Progenitor cell of endocrine pancreas (in vitro differentiated cells): ENCODE measurements around the gene C20orf204. TPM values are rescaled to one million over a fixed set of nuclear protein-coding genes. Genes with fewer than 3 reads are reported as not detected.

Source experiments
- DNase-seq: peaks from one replicate; pipeline ENCODE4 v3.0.0; 2021; ENCODE audit warnings: low spot score; ENCODE audit not compliant: unreplicated experiment
- H3K27ac Mint-ChIP-seq: 2 replicates; pipeline ENCODE4 v1.8.0; 2021; ENCODE audit warnings: mild to moderate bottlenecking, moderate library complexity, mixed read lengths
- H3K27me3 Mint-ChIP-seq: 2 replicates; pipeline ENCODE4 v1.8.0; 2021; ENCODE audit warnings: mixed read lengths
- H3K36me3 Mint-ChIP-seq: 2 replicates; pipeline ENCODE4 v1.8.0; 2022; ENCODE audit warnings: mixed read lengths; ENCODE audit not compliant: insufficient read depth
- H3K4me1 Mint-ChIP-seq: 2 replicates; pipeline ENCODE4 v1.8.0; 2021; ENCODE audit warnings: low read depth, mixed read lengths
- H3K4me3 Mint-ChIP-seq: 2 replicates; pipeline ENCODE4 v1.8.0; 2021; ENCODE audit warnings: low read depth, mild to moderate bottlenecking, moderate library complexity, mixed read lengths
- H3K9me3 Mint-ChIP-seq: 2 replicates; pipeline ENCODE4 v1.8.0; 2021; ENCODE audit warnings: low read depth, mixed read lengths
- CTCF ChIP-seq: fragments of 200-600 bp; sonication (generic); IDR thresholded peaks from one replicate; pipeline ENCODE4 v1.5.0; 2021; ENCODE audit warnings: antibody characterized with exemption, mild to moderate bottlenecking; ENCODE audit not compliant: unreplicated experiment
- total RNA-seq: library from RNA; stranded (reverse); gene quantifications from 2 replicates; pipeline ENCODE4 v1.2.1, GENCODE V29; 2021

C20orf204 gene
- total RNA-seq, 1 donor from 2014 or later: 3.3 TPM

- Mint-ChIP-seq H3K9me3 (no peaks in the 10 kb centered on the region), H3K27me3 (no peaks in the 10 kb centered on the region), H3K36me3 (no peaks in the 10 kb centered on the region), H3K4me1 (no peaks in the 10 kb centered on the region), H3K27ac (no peak overlapping the region), H3K4me3 (no peak overlapping the region)
- DNase-seq: no peak
- TF ChIP-seq CTCF: no peak
These were observed 35.7 kb downstream of the C20orf204 start for GRCh38 chr20:64071341-64072332.

- TF ChIP-seq CTCF: no peak
- Mint-ChIP-seq H3K4me1 (no peaks in the 10 kb centered on the region), H3K27ac (no peak overlapping the region), H3K4me3 (no peak overlapping the region), H3K27me3 (no peaks in the 10 kb centered on the region), H3K9me3 (no peaks in the 10 kb centered on the region), H3K36me3 (no peaks in the 10 kb centered on the region)
- DNase-seq: no peak
These were observed 36.6 kb downstream of the C20orf204 start for GRCh38 chr20:64072498-64073063.

DNA sequence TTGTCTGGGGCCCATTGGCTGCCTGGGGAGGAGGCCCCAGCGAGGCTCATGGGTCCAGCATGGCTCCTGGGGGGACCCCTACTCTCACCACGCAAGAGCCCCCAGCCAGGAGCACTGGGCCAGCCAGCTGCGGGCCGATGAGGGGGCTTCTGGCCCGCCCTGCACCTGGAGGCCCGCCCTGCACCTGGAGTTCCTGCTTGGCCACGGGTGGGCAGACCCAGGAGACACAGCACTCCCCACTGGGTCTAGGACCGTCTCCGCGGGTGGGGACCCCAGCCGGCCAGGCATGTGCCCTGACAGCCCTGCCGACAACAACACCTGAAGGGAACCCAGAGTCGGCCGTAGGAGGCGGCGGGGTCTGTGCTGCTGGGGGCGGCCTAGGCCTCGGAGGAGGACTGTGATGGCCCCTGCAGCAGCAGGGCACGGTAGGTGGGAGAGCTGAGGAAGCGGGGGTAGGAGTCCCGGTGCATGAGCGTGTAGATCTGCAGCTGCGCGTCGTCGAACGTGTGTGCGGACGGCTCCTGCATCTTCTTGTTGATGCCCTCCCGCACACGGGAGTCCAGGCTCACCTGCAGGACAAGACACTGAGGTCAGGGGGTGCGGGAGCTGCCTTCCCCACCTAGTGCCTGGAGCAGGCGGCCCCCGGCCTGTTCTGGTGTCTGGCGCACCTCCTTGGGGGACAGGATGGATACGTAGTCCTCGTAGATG lies 37.6 kb downstream of the C20orf204 start:
- Mint-ChIP-seq H3K9me3 (no peaks in the 10 kb centered on the region), H3K4me3 (no peak overlapping the region), H3K27ac (no peak overlapping the region), H3K27me3 (no peaks in the 10 kb centered on the region), H3K36me3 (no peaks in the 10 kb centered on the region), H3K4me1 (no peaks in the 10 kb centered on the region)
- TF ChIP-seq CTCF: no peak
- DNase-seq: no peak

DNA sequence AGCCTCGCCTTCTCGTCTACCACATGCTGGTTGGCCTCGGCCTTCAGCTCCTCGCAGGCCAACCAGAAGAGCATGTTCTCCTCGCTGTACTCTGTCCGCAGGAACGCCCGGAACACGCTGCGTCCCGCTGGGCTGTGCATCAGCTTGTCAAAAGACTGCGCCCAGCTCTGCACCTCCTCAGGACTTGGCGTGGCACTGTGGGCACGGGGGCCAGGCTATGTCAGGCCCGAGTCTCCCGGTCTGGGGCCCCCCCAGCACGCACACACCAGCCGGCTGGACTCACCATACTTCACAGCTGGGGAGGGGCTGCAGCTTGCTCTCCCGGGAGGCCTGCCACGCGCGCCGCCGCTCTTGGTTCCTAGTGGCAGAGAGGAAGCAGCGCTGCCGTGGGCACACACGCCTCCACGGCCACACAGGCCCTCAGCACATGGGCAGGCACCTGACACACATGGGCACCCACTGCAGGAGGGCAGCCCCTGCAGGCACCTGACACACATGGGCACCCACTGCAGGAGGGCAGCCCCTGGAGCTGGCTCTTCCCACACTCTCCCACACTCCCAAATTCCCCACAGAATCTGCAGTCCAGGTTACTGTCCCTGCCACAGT lies 38.3 kb downstream of the C20orf204 start:
- H3K4me3 Mint-ChIP-seq: no peak overlapping the region
- no peaks in the 10 kb centered on the region for H3K36me3 Mint-ChIP-seq
- H3K27ac Mint-ChIP-seq: no peak overlapping the region
- H3K9me3 Mint-ChIP-seq: no peaks in the 10 kb centered on the region
- no peaks in the 10 kb centered on the region for H3K27me3 Mint-ChIP-seq
- DNase-seq: no peak
- peaks cover 2% of the 10 kb centered on the region for H3K4me1 Mint-ChIP-seq
- TF ChIP-seq CTCF: no peak

- no peak for DNase-seq
- TF ChIP-seq CTCF: no peak
These were observed 39.0 kb downstream of the C20orf204 start for GRCh38 chr20:64074963-64075362.

More at GRCh38 chr20:64074963-64075362, 39.0 kb downstream of the C20orf204 start:
- no peaks in the 10 kb centered on the region for H3K36me3 Mint-ChIP-seq
- peaks cover 2% of the 10 kb centered on the region for H3K4me1 Mint-ChIP-seq
- no peak overlapping the region for H3K27ac Mint-ChIP-seq
- no peaks in the 10 kb centered on the region for H3K9me3 Mint-ChIP-seq
- H3K4me3 Mint-ChIP-seq: no peak overlapping the region
- H3K27me3 Mint-ChIP-seq: no peaks in the 10 kb centered on the region
